ENCODE measurements around the gene SPDYE5.
"Not testable (repeated sequence)": the region's sequence is repeated elsewhere in the genome, so short reads cannot be mapped to it uniquely, and the experiment has no call there.

The SPDYE5 gene

DNA sequence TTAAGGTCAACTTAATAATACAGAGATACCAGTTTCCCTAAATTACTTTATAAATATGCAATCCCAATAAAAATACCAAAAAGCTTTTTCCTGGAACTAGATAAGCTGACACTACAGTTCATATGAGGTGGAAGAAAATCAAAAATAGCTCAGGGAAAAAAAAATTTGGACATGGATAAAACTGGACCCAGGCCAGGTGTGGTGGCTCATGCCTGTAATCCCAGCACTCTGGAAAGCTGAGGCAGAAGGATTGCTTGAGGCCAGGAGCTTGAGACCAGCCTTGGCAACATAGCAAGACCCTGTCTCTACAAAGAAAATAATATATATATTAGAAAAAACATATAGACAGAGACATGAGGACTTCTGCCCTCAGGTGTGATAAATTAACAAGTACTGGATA is 14.7 kb upstream of the SPDYE5 start:
- not testable (repeated sequence) for H4K8ac ChIP-seq (ENCODE audit: low read length); H3K9me3 ChIP-seq (ENCODE audit: control insufficient read depth, low read length); DNase-seq; H4K91ac ChIP-seq (ENCODE audit: low read length); H2BK5ac ChIP-seq (ENCODE audit: low read depth, low read length, poor library complexity, severe bottlenecking); H3K27ac ChIP-seq (ENCODE audit: low read length, poor library complexity, severe bottlenecking); H3K18ac ChIP-seq (ENCODE audit: low read depth in 1 of 2, low read length in 2 of 2); H3K4ac ChIP-seq (ENCODE audit: low read depth in 1 of 2, low read length in 2 of 2); H3K4me1 ChIP-seq (ENCODE audit: control insufficient read depth, insufficient read depth, low read depth, low read length); H2AFZ ChIP-seq (ENCODE audit: low read depth, low read length); H3K4me3 ChIP-seq (ENCODE audit: insufficient read depth in 1 of 2, low read depth in 1 of 2, low read length in 2 of 2); H2BK12ac ChIP-seq (ENCODE audit: low read length in 2 of 2); H2BK120ac ChIP-seq (ENCODE audit: low read depth, low read length); H2BK15ac ChIP-seq (ENCODE audit: low read depth, poor library complexity, severe bottlenecking); H3K9ac ChIP-seq (ENCODE audit: low read length); H3K23ac ChIP-seq (ENCODE audit: low read length in 2 of 2); H2AK5ac ChIP-seq (ENCODE audit: low read length, severe bottlenecking); H3K4me2 ChIP-seq (ENCODE audit: low read length, poor library complexity, severe bottlenecking); H3K79me1 ChIP-seq (replicated peaks; ENCODE audit: low read length, poor library complexity, severe bottlenecking); H3K14ac ChIP-seq (ENCODE audit: low read length in 2 of 2); H3K27me3 ChIP-seq (ENCODE audit: control insufficient read depth in 1 of 2, insufficient read depth in 1 of 2, low read length in 2 of 2)
- H3K36me3 ChIP-seq (ENCODE audit: control insufficient read depth in 1 of 2, insufficient read depth in 2 of 2, low read depth in 1 of 2, low read length in 2 of 2) = peaks cover 2 to 19% of the 10 kb centered on the region in 2 experiments

DNA sequence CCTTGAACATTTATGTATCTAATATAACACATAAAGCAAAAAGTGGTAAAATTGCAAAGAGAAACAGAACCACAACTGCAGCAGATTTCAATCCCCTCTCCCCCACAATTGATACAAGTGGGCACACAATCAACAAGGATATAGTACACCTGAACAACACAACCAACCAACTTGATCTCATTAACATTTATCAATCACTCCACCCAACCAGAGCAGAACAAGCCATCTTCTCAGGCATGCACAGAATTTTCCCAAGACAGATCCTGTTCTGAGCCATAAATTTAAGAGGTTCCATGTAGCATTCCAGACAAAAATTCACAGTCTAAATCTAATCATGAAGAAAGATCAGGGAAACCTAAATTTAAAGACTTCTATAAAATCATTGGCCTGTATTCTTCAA is 11.8 kb upstream of the SPDYE5 start:
- H3K4me3 ChIP-seq (ENCODE audit: insufficient read depth in 1 of 2, low read depth in 1 of 2, low read length in 2 of 2); H3K9ac ChIP-seq (ENCODE audit: low read length); H3K18ac ChIP-seq (ENCODE audit: low read depth in 1 of 2, low read length in 2 of 2); H2AFZ ChIP-seq (ENCODE audit: low read depth, low read length); H3K79me1 ChIP-seq (replicated peaks; ENCODE audit: low read length, poor library complexity, severe bottlenecking); H2BK120ac ChIP-seq (ENCODE audit: low read depth, low read length); H3K23ac ChIP-seq (ENCODE audit: low read length in 2 of 2); H3K36me3 ChIP-seq (ENCODE audit: control insufficient read depth in 1 of 2, insufficient read depth in 2 of 2, low read depth in 1 of 2, low read length in 2 of 2); H3K14ac ChIP-seq (ENCODE audit: low read length in 2 of 2); H3K4me1 ChIP-seq (ENCODE audit: control insufficient read depth, insufficient read depth, low read depth, low read length); H3K9me3 ChIP-seq (ENCODE audit: control insufficient read depth, low read length); H2AK5ac ChIP-seq (ENCODE audit: low read length, severe bottlenecking); DNase-seq; H2BK12ac ChIP-seq (ENCODE audit: low read length in 2 of 2); H2BK15ac ChIP-seq (ENCODE audit: low read depth, poor library complexity, severe bottlenecking); H3K27ac ChIP-seq (ENCODE audit: low read length, poor library complexity, severe bottlenecking); H4K8ac ChIP-seq (ENCODE audit: low read length); H3K27me3 ChIP-seq (ENCODE audit: control insufficient read depth in 1 of 2, insufficient read depth in 1 of 2, low read length in 2 of 2); H2BK5ac ChIP-seq (ENCODE audit: low read depth, low read length, poor library complexity, severe bottlenecking); H3K4ac ChIP-seq (ENCODE audit: low read depth in 1 of 2, low read length in 2 of 2); H4K91ac ChIP-seq (ENCODE audit: low read length); H3K4me2 ChIP-seq (ENCODE audit: low read length, poor library complexity, severe bottlenecking): not testable (repeated sequence)

DNA sequence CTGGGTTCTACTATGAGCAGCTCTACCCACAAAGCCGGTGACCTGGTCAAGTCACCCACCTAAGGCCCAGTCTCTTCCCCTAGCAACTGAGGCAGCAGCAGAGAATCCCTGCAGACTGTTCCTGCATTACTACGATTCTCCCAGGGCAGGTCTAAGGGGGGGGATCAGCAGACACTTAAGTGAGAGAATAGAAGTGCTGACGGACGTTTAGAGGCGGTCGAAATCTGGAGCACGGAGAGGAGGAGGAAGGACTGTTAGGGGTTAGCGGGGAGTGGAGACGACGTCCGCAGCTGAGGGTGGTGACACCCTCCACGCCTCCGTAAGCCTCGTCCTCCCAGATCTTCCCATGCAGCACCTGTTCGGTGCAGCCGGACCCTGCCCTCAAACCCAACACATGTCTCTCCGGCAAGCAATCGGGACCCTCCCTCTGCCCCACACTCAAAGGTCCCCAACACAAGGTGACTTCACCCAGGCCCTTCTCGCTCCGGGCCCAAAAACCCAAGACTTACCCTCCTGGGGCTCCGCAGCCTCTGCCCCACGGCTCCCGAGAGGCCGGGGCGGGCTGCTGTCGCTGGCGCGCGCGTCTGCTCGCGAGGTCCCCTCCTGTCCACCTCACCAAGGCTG is 6.7 kb upstream of the SPDYE5 start:
- Histone ChIP-seq H3K27ac (ENCODE audit: low read length, poor library complexity, severe bottlenecking) (peak overlapping the region; percentile 49), H3K4me3 (ENCODE audit: insufficient read depth in 1 of 2, low read depth in 1 of 2, low read length in 2 of 2) (peak overlapping the region; percentile 68 to 77), H3K9ac (ENCODE audit: low read length) (peak overlapping the region; percentile 87), H3K4me2 (ENCODE audit: low read length, poor library complexity, severe bottlenecking) (peak overlapping the region; percentile 75)
- not testable (repeated sequence) for H3K79me1 ChIP-seq (replicated peaks; ENCODE audit: low read length, poor library complexity, severe bottlenecking); H2BK15ac ChIP-seq (ENCODE audit: low read depth, poor library complexity, severe bottlenecking); H3K18ac ChIP-seq (ENCODE audit: low read depth in 1 of 2, low read length in 2 of 2); H2BK12ac ChIP-seq (ENCODE audit: low read length in 2 of 2); H2BK120ac ChIP-seq (ENCODE audit: low read depth, low read length); H3K4ac ChIP-seq (ENCODE audit: low read depth in 1 of 2, low read length in 2 of 2); H3K23ac ChIP-seq (ENCODE audit: low read length in 2 of 2); H2BK5ac ChIP-seq (ENCODE audit: low read depth, low read length, poor library complexity, severe bottlenecking); H3K36me3 ChIP-seq (ENCODE audit: control insufficient read depth in 1 of 2, insufficient read depth in 2 of 2, low read depth in 1 of 2, low read length in 2 of 2); H3K27me3 ChIP-seq (ENCODE audit: control insufficient read depth in 1 of 2, insufficient read depth in 1 of 2, low read length in 2 of 2); H3K4me1 ChIP-seq (ENCODE audit: control insufficient read depth, insufficient read depth, low read depth, low read length); H3K9me3 ChIP-seq (ENCODE audit: control insufficient read depth, low read length); H4K8ac ChIP-seq (ENCODE audit: low read length); H2AFZ ChIP-seq (ENCODE audit: low read depth, low read length); H3K14ac ChIP-seq (ENCODE audit: low read length in 2 of 2); H2AK5ac ChIP-seq (ENCODE audit: low read length, severe bottlenecking); H4K91ac ChIP-seq (ENCODE audit: low read length)
- WGBS = 0% methylated on average over 11 of the region's 32 CpGs
- peak; percentile 13 for DNase-seq

DNA sequence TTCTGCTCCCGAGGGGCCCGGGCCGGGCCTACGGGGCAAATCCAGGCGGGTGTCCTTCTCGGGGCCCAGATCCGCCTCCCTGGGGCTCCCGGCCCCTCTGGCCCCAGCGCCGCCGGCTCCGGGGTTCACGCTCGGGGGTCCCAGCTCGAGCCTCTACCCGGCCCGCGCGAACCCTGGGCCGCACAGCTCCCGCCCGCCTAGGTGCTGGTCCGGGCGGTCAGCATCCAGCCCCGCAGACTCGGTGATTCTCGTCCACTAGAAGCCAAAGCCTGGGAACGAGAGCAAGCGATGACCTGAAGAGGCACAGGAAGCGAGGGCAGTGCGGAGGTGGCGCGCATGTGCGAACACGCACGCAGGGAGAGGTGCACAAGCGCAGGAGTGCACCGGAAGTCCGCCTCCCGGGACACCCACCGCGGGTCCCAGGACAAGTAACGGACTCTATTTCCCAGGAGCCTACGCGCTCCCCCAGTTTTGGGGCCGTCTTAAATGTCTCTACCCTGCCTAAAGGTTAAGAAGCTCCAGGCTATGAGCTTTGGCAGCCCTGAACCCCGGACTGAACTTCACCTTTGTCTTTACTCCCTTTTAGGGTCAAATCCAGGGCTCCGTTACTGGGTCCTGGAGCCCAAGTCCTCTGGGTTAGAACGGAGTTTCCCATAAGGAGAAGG is 6.0 kb upstream of the SPDYE5 start, which contains the start of gene POM121C:
TSS of gene POM121C (minus strand) at position 321 of the 665 bp plus-strand sequence. CDS start 44,803 bp downstream, outside the sequence.
- not testable (repeated sequence) for H3K27me3 ChIP-seq (ENCODE audit: control insufficient read depth in 1 of 2, insufficient read depth in 1 of 2, low read length in 2 of 2); H2BK15ac ChIP-seq (ENCODE audit: low read depth, poor library complexity, severe bottlenecking); H2BK5ac ChIP-seq (ENCODE audit: low read depth, low read length, poor library complexity, severe bottlenecking); H3K9me3 ChIP-seq (ENCODE audit: control insufficient read depth, low read length); H2BK120ac ChIP-seq (ENCODE audit: low read depth, low read length); H3K79me1 ChIP-seq (replicated peaks; ENCODE audit: low read length, poor library complexity, severe bottlenecking); H3K23ac ChIP-seq (ENCODE audit: low read length in 2 of 2); H2AFZ ChIP-seq (ENCODE audit: low read depth, low read length); H4K91ac ChIP-seq (ENCODE audit: low read length); H3K4ac ChIP-seq (ENCODE audit: low read depth in 1 of 2, low read length in 2 of 2); H3K36me3 ChIP-seq (ENCODE audit: control insufficient read depth in 1 of 2, insufficient read depth in 2 of 2, low read depth in 1 of 2, low read length in 2 of 2); H2BK12ac ChIP-seq (ENCODE audit: low read length in 2 of 2); H2AK5ac ChIP-seq (ENCODE audit: low read length, severe bottlenecking); H3K4me1 ChIP-seq (ENCODE audit: control insufficient read depth, insufficient read depth, low read depth, low read length)
- H4K8ac ChIP-seq (ENCODE audit: low read length) = peak within 1 kb of the TSS; percentile 80
- under 1% methylated on average over 48 of the region's 49 CpGs for WGBS
- H3K4me2 ChIP-seq (ENCODE audit: low read length, poor library complexity, severe bottlenecking) = peak within 1 kb of the TSS; percentile 75
- peak within 1 kb of the TSS; percentile 87 for H3K9ac ChIP-seq (ENCODE audit: low read length)
- peak within 1 kb of the TSS; percentile 77 to 80 for H3K4me3 ChIP-seq (ENCODE audit: insufficient read depth in 1 of 2, low read depth in 1 of 2, low read length in 2 of 2)
- H3K14ac ChIP-seq (ENCODE audit: low read length in 2 of 2) = peak within 1 kb of the TSS in 1 of 2 experiments; percentile 55
- H3K18ac ChIP-seq (ENCODE audit: low read depth in 1 of 2, low read length in 2 of 2) = peak within 1 kb of the TSS; percentile 19 to 88
- peak within 1 kb of the TSS; percentile 52 for H3K27ac ChIP-seq (ENCODE audit: low read length, poor library complexity, severe bottlenecking)
- DNase-seq = peak; percentile 89
